Naive thymus-derived CD4-positive, alpha-beta T cell (primary cell): ENCODE data around the gene NDUFV1. TPM values are rescaled to one million over a fixed set of nuclear protein-coding genes. Genes with fewer than 3 reads are reported as not detected.
A peak's percentile ranks its signal among the peaks of the same experiment; 100 is the strongest.
"Not testable (repeated sequence)": the region's sequence is repeated elsewhere in the genome, so short reads cannot be mapped to it uniquely, and the experiment has no call there.

Source experiments
- ATAC-seq: fragments of 150-1000 bp; cut with Tn5 transposase; 2 replicates; pipeline ENCODE4 v1.10.0; 2021; ENCODE audit warnings: mild to moderate bottlenecking, moderate library complexity
- CTCF ChIA-PET: fragments of 350-600 bp; sonication (Branson Sonifier 250); formaldehyde crosslinking; loops from one replicate; lab custom pipeline; 2021; ENCODE audit warnings: antibody characterized with exemption; lab: Charles Lee
- POLR2A ChIA-PET: fragments of 350-600 bp; sonication (Branson Sonifier 250); formaldehyde crosslinking; loops from one replicate; lab custom pipeline; 2021; ENCODE audit warnings: antibody characterized with exemption, inconsistent platforms; lab: Charles Lee
- DNase-seq, 9 donors: peaks; one replicate each; pipeline versions ENCODE4 v3.0.0 to v3.0.0-alpha.2; 2020 to 2022; ENCODE audit warnings: mixed read lengths in 1 of 9
- H3K27ac ChIP-seq: one replicate; pipeline ENCODE4 v1.7.0; 2013; ENCODE audit warnings: mild to moderate bottlenecking, low read depth, low read length, moderate library complexity
- H3K27me3 ChIP-seq, 2 donors: one replicate each; pipeline ENCODE4 v1.7.0; 2013; ENCODE audit warnings: low read length in 2 of 2, mild to moderate bottlenecking in 2 of 2, moderate library complexity in 2 of 2; ENCODE audit not compliant: control insufficient read depth in 2 of 2, insufficient read depth in 2 of 2
- H3K36me3 ChIP-seq, 3 experiments: 1 replicate in 2 of 3; 2 replicates in 1 of 3; pipeline ENCODE4 v1.7.0; 2013; ENCODE audit warnings: low read length in 3 of 3, mild to moderate bottlenecking in 3 of 3, moderate library complexity in 1 of 3; ENCODE audit not compliant: insufficient read depth in 3 of 3, control insufficient read depth in 2 of 3
- H3K4me1 ChIP-seq, 2 donors: one replicate each; pipeline ENCODE4 v1.7.0; 2013; ENCODE audit warnings: low read length in 2 of 2, mild to moderate bottlenecking in 2 of 2, moderate library complexity in 1 of 2; ENCODE audit not compliant: control insufficient read depth in 2 of 2, insufficient read depth in 2 of 2
- H3K4me3 ChIP-seq: 2 replicates; pipeline ENCODE4 v1.7.0; 2013; ENCODE audit warnings: mild to moderate bottlenecking, low read length
- H3K9me3 ChIP-seq, 3 experiments: 1 replicate in 2 of 3; 2 replicates in 1 of 3; pipeline ENCODE4 v1.7.0; 2013; ENCODE audit warnings: low read length in 3 of 3; ENCODE audit not compliant: control insufficient read depth in 2 of 3
- H3K27ac Mint-ChIP-seq, 9 donors: one replicate each; pipeline ENCODE4 v1.8.0; 2020 to 2022; ENCODE audit warnings: mixed read lengths in 9 of 9, mild to moderate bottlenecking in 8 of 9, moderate library complexity in 5 of 9, inconsistent platforms in 2 of 9
- H3K27me3 Mint-ChIP-seq, 5 donors: one replicate each; pipeline ENCODE4 v1.8.0; 2021 to 2022; ENCODE audit warnings: mixed read lengths in 5 of 5, mild to moderate bottlenecking in 1 of 5
- H3K36me3 Mint-ChIP-seq, 5 donors: one replicate each; pipeline ENCODE4 v1.8.0; 2020 to 2022; ENCODE audit warnings: mixed read lengths in 5 of 5, mild to moderate bottlenecking in 3 of 5, inconsistent platforms in 1 of 5
- H3K4me1 Mint-ChIP-seq, 7 donors: one replicate each; pipeline ENCODE4 v1.8.0; 2020 to 2022; ENCODE audit warnings: mixed read lengths in 7 of 7, mild to moderate bottlenecking in 3 of 7, inconsistent platforms in 1 of 7
- H3K4me3 Mint-ChIP-seq, 10 donors: one replicate each; pipeline ENCODE4 v1.8.0; 2020 to 2022; ENCODE audit warnings: mild to moderate bottlenecking in 10 of 10, mixed read lengths in 10 of 10, moderate library complexity in 6 of 10, inconsistent platforms in 2 of 10
- H3K9me3 Mint-ChIP-seq, 11 donors: one replicate each; pipeline ENCODE4 v1.8.0; 2020 to 2022; ENCODE audit warnings: mixed read lengths in 11 of 11, mild to moderate bottlenecking in 4 of 11, inconsistent platforms in 1 of 11, moderate library complexity in 1 of 11
- intact Hi-C, 2 donors: fragments of 100-400 bp; cut with micrococcal nuclease; formaldehyde crosslinking; loops; one replicate each; pipeline ENCODE4 v1.15.1; 2023
- polyA plus RNA-seq, 2 donors: library from polyadenylated mRNA; unstranded; fragments of 300-500 nt; fragmentation: Illumina TruSeq; gene quantifications; one replicate each; pipeline ENCODE4 v1.2.3, GENCODE V29; 2021
- total RNA-seq, 6 experiments: library from RNA in 5 of 6; stranded (reverse) in 5 of 6; gene quantifications; 1 replicate in 5 of 6; 2 replicates in 1 of 6; pipeline ENCODE4 v1.2.3 and lab custom pipeline; 2021 to 2026

The NDUFV1 gene
- total and polyA plus RNA-seq, 7 experiments from 2014 or later = 111 to 253 (median 201) TPM

DNA sequence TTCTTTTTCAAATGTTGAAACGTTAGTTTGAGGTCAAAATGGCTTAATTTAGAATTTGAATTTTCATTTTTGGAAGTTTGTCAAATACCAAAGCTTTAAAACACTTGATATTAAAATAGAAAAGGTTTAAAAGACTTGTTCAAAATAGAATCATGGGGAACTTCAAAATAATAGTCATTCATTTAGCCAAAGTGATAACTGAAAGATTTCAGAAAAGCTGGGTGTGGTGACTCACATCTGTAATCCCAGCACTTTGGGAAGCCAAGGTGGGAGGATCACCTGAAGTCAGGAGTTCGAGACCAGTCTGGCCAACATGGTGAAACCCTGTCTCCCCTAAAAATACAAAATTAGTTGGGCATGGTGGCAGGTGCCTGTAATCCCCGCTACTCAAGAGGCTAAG is 12.3 kb upstream of the NDUFV1 start:
- no peaks in the 10 kb centered on the region for H3K4me1 ChIP-seq
- no peaks in the 10 kb centered on the region for H3K36me3 Mint-ChIP-seq
- H3K4me3 Mint-ChIP-seq = no peak overlapping the region
- no peaks in the 10 kb centered on the region for H3K36me3 ChIP-seq
- peaks cover 0 to 3% (median 0%) of the 10 kb centered on the region in 7 donors for H3K4me1 Mint-ChIP-seq
- ChIA-PET CTCF (no interaction called here), POLR2A (no interaction called here)
- no peak overlapping the region for H3K27ac Mint-ChIP-seq
- intact Hi-C loops = no loop called here
- peaks cover 0 to 5% (median 0%) of the 10 kb centered on the region in 11 donors for H3K9me3 Mint-ChIP-seq
- no peaks in the 10 kb centered on the region for H3K9me3 ChIP-seq
- H3K27me3 Mint-ChIP-seq = peaks cover 0 to 16% (median 0%) of the 10 kb centered on the region in 5 donors
- no peak overlapping the region for H3K4me3 ChIP-seq
- H3K27me3 ChIP-seq = no peaks in the 10 kb centered on the region
- no peak overlapping the region for H3K27ac ChIP-seq
- ATAC-seq = no peak
- DNase-seq = no peak

DNA sequence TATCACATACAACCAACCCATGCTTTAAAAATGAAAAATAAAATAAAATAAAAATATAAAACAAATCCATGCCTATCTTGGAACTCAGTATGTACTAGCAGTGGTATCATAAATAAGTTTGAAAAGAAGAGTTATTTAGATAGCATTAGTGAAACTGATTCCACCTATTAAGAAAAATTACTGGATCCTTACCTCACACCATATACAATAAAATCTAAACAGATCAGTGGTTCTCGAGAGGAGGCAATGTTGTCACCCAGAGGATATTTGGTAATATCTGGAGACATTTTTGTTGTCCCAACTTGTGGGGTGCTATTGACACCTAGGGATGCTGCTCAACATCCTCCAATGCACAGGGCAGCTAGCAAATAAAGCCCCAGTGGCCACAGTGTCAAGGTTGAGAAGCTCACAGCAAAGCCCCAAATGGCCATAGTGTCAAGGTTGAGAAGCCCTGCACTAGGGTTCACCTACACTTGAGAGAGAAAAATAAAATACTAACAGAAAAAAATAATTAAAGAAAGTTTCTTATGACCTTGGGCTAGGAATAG is 9.9 kb upstream of the NDUFV1 start:
- Mint-ChIP-seq H3K36me3 (no peaks in the 10 kb centered on the region), H3K27me3 (peaks cover 5 to 38% (median 15%) of the 10 kb centered on the region in 5 donors), H3K4me1 (peaks cover 0 to 11% (median 0%) of the 10 kb centered on the region in 7 donors), H3K4me3 (no peak overlapping the region), H3K27ac (no peak overlapping the region), H3K9me3 (peaks cover 0 to 5% (median 0%) of the 10 kb centered on the region in 11 donors)
- Histone ChIP-seq H3K36me3 (no peaks in the 10 kb centered on the region), H3K27me3 (no peaks in the 10 kb centered on the region), H3K4me3 (no peak overlapping the region), H3K27ac (no peak overlapping the region), H3K4me1 (no peaks in the 10 kb centered on the region), H3K9me3 (no peaks in the 10 kb centered on the region)
- ATAC-seq (no peak), DNase-seq (no peak)
- intact Hi-C loops = no loop called here
- CTCF ChIA-PET = no interaction called here
- POLR2A ChIA-PET = no interaction called here

DNA sequence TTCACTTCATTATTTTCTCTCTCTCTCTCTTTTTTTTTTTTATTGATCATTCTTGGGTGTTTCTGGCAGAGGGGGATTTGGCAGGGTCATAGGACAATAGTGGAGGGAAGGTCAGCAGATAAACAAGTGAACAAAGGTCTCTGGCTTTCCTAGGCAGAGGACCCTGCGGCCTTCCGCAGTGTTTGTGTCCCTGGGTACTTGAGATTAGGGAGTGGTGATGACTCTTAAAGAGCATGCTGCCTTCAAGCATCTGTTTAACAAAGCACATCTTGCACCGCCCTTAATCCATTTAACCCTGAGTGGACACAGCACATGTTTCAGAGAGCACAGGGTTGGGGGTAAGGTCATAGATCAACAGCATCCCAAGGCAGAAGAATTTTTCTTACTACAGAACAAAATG is 9.3 kb upstream of the NDUFV1 start:
- H3K9me3 ChIP-seq, H3K27me3 ChIP-seq, H3K4me3 ChIP-seq, H3K9me3 Mint-ChIP-seq, H3K36me3 ChIP-seq, ATAC-seq, CTCF ChIA-PET, H3K36me3 Mint-ChIP-seq, intact Hi-C loops, H3K27ac ChIP-seq, H3K4me3 Mint-ChIP-seq, H3K27ac Mint-ChIP-seq, POLR2A ChIA-PET, H3K4me1 ChIP-seq, DNase-seq: not testable (repeated sequence)
- Mint-ChIP-seq H3K4me1 (peaks cover 0 to 11% (median 0%) of the 10 kb centered on the region in 7 donors), H3K27me3 (peaks cover 5 to 41% (median 16%) of the 10 kb centered on the region in 5 donors)

DNA sequence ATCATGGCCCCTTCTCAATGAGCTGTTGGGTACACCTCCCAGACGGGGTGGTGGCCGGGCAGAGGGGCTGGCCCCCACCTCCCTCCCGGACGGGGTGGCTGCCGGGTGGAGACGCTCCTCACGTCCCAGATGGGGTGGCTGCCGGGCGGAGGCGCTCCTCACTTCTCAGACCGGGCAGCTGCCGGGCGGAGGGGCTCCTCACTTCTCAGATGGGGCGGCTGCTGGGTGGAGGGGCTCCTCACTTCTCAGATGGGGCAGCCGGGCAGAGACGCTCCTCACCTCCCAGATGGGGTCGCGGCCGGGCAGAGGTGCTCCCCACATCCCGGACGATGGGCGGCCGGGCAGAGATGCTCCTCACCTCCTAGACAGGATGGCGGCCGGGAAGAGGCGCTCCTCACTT is 8.8 kb upstream of the NDUFV1 start:
- H3K9me3 Mint-ChIP-seq, CTCF ChIA-PET, H3K27ac ChIP-seq, H3K4me3 ChIP-seq, POLR2A ChIA-PET, H3K36me3 ChIP-seq, H3K36me3 Mint-ChIP-seq, ATAC-seq, H3K27ac Mint-ChIP-seq, DNase-seq, H3K9me3 ChIP-seq, H3K27me3 ChIP-seq, H3K4me3 Mint-ChIP-seq, H3K4me1 ChIP-seq, intact Hi-C loops: not testable (repeated sequence)
- H3K4me1 Mint-ChIP-seq = peaks cover 0 to 11% (median 0%) of the 10 kb centered on the region in 7 donors
- peaks cover 5 to 46% (median 21%) of the 10 kb centered on the region in 5 donors for H3K27me3 Mint-ChIP-seq

DNA sequence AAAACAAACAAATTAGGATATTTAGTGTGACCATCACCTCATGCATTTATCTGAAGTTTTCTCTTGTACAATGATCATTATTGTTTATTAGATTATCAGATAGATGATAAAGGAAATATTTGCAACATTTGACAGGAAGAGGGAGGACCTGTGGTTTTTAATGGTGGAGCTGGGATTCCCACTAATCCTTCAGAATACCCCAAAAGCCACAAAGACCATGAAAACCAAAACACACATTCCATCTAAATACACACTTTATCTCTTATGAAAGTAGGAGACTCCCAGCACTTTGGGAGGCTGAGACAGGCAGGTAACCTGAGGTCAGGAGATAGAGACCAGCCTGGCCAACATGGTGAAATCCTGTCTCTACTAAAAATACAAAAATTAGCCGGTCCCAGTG is 7.6 kb upstream of the NDUFV1 start:
- Mint-ChIP-seq H3K4me1 (peaks cover 0 to 11% (median 0%) of the 10 kb centered on the region in 7 donors), H3K4me3 (no peak overlapping the region), H3K9me3 (peaks cover 0 to 5% (median 0%) of the 10 kb centered on the region in 11 donors), H3K36me3 (no peaks in the 10 kb centered on the region), H3K27me3 (peaks cover 5 to 47% (median 23%) of the 10 kb centered on the region in 5 donors), H3K27ac (no peak overlapping the region)
- Histone ChIP-seq H3K4me1 (no peaks in the 10 kb centered on the region), H3K4me3 (no peak overlapping the region), H3K9me3 (no peaks in the 10 kb centered on the region), H3K36me3 (no peaks in the 10 kb centered on the region), H3K27ac (no peak overlapping the region), H3K27me3 (no peaks in the 10 kb centered on the region)
- ChIA-PET CTCF (interaction anchor here (0.6 kb wide), 1 partner anchor 167 kb away, joined by 3 read pairs; no protein-coding TSS in a partner anchor), POLR2A (no interaction called here)
- ATAC-seq (no peak), DNase-seq (no peak)
- intact Hi-C loops = no loop called here

DNA sequence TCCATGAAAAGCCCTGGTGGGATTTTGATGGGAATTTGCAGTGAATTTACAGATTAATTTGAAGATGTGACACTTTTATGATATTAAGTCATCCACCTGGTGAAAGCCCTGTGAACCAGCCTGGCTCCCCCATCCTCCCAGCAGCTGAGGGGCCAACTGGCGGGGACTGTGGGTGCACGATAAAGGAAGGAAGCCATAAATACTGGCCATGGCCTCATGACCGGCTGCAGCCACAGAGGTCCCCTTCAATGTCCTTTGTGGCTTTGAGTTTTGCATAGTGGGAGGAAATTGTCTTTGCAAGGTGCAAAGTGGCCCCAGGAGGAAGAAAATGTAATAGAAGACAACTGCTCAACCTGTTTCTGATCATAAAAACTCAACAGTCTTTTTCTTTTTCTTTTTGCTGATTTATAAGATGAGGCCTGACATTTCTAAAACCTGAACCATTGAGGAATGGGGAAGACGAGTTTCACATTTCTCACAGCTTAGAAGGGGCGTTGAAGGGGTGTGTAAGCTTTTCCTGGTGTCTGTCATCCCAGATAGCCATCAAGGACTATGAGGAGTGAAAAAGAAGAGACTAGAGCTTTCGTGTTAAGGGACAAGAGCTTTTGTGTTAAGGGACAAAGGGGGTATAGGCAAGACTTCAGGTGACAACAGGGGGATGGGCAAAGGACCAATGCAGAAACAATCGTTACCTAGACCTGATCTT is 6.3 kb upstream of the NDUFV1 start:
- no peaks in the 10 kb centered on the region for H3K36me3 ChIP-seq
- H3K36me3 Mint-ChIP-seq = no peaks in the 10 kb centered on the region
- H3K27me3 Mint-ChIP-seq = peaks cover 5 to 50% (median 23%) of the 10 kb centered on the region in 5 donors
- peaks cover 0 to 5% (median 0%) of the 10 kb centered on the region in 11 donors for H3K9me3 Mint-ChIP-seq
- H3K27me3 ChIP-seq = no peaks in the 10 kb centered on the region
- no peak overlapping the region for H3K4me3 Mint-ChIP-seq
- POLR2A ChIA-PET = interaction anchor here (0.6 kb wide), 1 partner anchor 418 kb away, joined by 4 read pairs; no protein-coding TSS in a partner anchor
- ATAC-seq (no peak), DNase-seq (no peak)
- H3K9me3 ChIP-seq = no peaks in the 10 kb centered on the region
- H3K4me1 Mint-ChIP-seq = peaks cover 0 to 11% (median 5%) of the 10 kb centered on the region in 7 donors
- H3K27ac Mint-ChIP-seq = peak overlapping the region in 1 of 9 donors; percentile 10
- intact Hi-C loops = no loop called here
- H3K4me3 ChIP-seq = no peak overlapping the region
- H3K4me1 ChIP-seq = no peaks in the 10 kb centered on the region
- no peak overlapping the region for H3K27ac ChIP-seq
- CTCF ChIA-PET = no interaction called here
